Measurements from ENCODE around the gene WNT3.

GRCh38 chr17:46772475-46773220, 45.8 kb downstream of the WNT3 start:
- TF ChIP-seq, protein P1, sequence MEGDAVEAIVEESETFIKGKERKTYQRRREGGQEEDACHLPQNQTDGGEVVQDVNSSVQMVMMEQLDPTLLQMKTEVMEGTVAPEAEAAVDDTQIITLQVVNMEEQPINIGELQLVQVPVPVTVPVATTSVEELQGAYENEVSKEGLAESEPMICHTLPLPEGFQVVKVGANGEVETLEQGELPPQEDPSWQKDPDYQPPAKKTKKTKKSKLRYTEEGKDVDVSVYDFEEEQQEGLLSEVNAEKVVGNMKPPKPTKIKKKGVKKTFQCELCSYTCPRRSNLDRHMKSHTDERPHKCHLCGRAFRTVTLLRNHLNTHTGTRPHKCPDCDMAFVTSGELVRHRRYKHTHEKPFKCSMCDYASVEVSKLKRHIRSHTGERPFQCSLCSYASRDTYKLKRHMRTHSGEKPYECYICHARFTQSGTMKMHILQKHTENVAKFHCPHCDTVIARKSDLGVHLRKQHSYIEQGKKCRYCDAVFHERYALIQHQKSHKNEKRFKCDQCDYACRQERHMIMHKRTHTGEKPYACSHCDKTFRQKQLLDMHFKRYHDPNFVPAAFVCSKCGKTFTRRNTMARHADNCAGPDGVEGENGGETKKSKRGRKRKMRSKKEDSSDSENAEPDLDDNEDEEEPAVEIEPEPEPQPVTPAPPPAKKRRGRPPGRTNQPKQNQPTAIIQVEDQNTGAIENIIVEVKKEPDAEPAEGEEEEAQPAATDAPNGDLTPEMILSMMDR (IDR thresholded peaks at IDR 0.05) = no peak
- no peak for TF ChIP-seq POLR2A (IDR thresholded peaks at IDR 0.05)

Measured in esophagus squamous epithelium (tissue), 4 donors.